ENCODE results near the gene LCE7A.

LCE7A gene

DNA sequence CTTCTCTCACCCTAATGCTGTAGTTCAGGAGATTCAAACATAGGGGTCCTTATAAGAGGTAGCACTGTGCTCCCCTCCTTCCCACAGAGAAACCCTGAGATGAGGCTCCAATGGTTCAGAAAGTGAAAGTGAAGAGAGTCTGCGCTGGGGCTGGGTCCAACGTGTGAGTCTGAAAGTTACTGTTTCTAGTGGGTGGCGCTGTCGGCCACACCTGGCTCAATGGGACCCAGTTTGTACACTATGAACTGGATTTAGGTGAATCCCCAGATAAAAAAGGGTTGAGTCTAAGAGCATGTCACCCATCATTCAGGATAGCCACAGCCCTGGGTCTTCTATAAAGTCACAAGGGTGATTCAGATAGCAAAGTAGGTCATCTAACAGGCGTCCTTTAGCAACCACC, 21.1 kb downstream of the LCE7A start:
- DNase-seq: no peak

GRCh38 chr1:152884085-152884484, 24.3 kb downstream of the LCE7A start:
- DNase-seq: no peak

GRCh38 chr1:152884506-152884905, 24.7 kb downstream of the LCE7A start:
- DNase-seq: no peak

- DNase-seq: no peak
Measured at GRCh38 chr1:152884966-152885624, 25.3 kb downstream of the LCE7A start.

GRCh38 chr1:152886085-152886484, 26.3 kb downstream of the LCE7A start:
- no peak for DNase-seq

GRCh38 chr1:152886758-152887409, 27.1 kb downstream of the LCE7A start:
- no peak for DNase-seq

DNA sequence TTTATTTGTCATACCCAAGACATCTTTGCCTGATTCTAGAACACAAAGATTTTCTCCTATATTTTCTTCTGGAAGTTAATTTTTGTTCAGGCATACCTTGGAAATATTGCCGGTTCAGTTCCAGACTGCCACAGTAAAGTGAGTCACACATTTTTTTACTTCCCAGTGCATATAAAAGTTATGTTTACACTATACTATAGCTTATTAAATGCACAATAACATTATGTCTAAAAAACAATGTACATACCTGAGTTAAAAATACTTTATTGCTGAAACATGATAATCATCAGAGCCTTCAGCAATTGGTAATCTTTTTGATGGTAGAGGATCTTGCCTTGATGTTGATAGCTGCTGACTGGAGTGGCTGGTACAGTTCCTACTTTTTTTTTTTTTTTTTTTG, 28.3 kb downstream of the LCE7A start:
- no peak for DNase-seq

GRCh38 chr1:152899027-152899426, 39.2 kb downstream of the LCE7A start:
- no peak for DNase-seq

DNA sequence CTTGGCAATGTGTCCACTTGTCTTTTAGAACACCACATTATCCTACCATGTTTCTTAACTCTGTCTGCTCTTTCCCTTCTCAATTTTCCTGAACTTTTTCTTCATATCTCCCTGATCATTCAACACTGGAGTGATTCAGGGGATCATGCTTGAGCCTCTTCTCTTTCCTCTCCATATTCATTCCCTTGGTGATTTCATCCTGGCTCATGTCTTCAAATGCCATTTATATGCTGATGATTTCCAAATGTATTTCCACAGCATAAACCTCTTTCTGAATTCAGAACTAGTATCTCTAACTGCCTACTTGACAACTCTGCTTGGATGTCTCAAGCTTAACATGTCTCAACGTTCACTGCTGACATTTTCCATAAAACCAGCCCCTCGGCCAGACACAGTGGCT, 40.1 kb downstream of the LCE7A start:
- DNase-seq: no peak

GRCh38 chr1:152901631-152902030, 41.8 kb downstream of the LCE7A start:
- no peak for DNase-seq

GRCh38 chr1:152902636-152903035, 42.8 kb downstream of the LCE7A start:
- no peak for DNase-seq

DNA sequence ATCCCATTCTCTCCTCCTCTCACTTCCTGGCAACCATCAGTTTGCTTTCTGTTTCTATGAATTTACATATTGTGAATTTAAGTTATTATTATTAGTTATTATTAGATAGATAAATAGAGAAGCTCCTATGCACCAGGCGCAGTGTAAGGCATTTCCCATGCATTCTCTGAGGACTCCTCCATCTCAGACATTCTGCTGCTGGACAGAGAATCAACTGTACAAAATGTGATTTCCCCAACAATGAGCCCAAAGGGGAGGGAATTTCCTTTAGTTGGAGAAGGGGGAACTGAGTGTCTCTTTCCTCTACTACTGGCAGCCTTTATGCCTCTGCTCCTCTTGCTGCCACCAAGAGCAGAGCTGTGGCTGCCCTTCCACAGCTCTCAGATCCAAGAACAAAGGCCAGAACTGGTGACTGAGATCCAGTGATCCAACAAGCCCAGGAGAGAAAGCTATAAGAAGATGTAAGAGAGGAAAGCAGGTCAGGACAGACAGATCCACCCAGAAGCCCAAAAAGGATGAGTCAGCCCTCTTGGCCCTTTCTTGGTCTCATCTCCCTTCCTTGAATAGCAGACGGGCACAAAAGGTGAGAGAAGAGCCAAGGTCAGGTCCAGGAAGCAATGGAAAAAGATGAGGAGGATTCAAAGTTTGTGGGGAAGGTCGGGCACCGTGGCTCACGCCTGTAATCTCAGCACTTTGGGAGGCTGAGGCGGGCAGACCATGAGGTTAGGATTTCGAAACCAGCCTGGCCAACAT, 45.1 kb downstream of the LCE7A start:
- no peak for DNase-seq

DNA sequence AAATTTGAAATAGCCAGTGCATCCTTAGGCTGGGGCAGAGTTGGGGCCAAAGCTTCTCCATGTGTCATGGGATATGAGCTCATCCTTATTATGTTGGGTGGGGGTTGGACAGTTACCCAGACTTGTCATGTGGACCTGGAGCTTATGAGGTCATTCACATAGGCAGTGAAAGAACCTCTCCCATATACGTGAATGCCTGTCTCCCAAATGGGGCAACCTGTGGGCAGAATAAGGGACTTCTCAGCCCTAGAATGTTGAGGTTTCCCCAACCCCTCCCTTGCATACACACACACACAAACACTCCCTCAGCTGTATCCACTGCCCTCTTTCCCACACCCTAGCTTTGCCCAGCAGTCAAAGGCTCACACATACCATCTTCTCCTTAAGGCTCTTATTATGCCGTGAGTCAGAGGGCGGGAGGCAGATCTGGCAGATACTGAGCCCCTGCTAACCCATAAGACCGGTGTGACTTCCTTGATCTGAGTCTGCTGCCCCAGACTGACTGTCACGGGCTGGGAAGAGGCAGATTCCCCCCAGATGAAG, 46.3 kb downstream of the LCE7A start:
- DNase-seq: no peak

- DNase-seq: no peak
Measured at GRCh38 chr1:152907686-152908601, 48.1 kb downstream of the LCE7A start, which contains the start of gene IVL. Gene IVL, plus strand, starts transcription at chr1:152908546. Its CDS starts 1,252 bp downstream, at chr1:152909798.

GRCh38 chr1:152909206-152909605, 49.4 kb downstream of the LCE7A start:
- DNase-seq: no peak

All from stimulated activated naive CD4-positive, alpha-beta T cell (primary cell).